Fibroblast of villous mesenchyme (primary cell): ENCODE measurements around the gene NDUFA13. TPM values are rescaled to one million over a fixed set of nuclear protein-coding genes. Genes with fewer than 3 reads are reported as not detected.
A peak's percentile ranks its signal among the peaks of the same experiment; 100 is the strongest.

Experiments used
- DNase-seq: peaks from one replicate; pipeline ENCODE4 v3.0.0-alpha.2; 2010; ENCODE audit warnings: low read depth
- H3K4me3 ChIP-seq: 2 replicates; pipeline ENCODE4 v1.5.1; 2011; ENCODE audit warnings: low read depth, mild to moderate bottlenecking, low read length
- total RNA-seq: library from RNA; depleted of rRNA; stranded (reverse); fragments of >200 nt; gene quantifications from 2 replicates; pipeline ENCODE4 v1.2.3, GENCODE V29; 2012
- TF ChIP-seq, protein P1 (sequence below): IDR thresholded peaks from 2 replicates; pipeline ENCODE4 v1.5.1; 2012; ENCODE audit warnings: low read depth, mild to moderate bottlenecking, low read length; ENCODE audit not compliant: insufficient read depth

The NDUFA13 gene
- total RNA-seq, 1 donor, result 199 TPM

GRCh38 chr19:19524053-19524452 is 8.0 kb downstream of the NDUFA13 start:
- no peak overlapping the region for H3K4me3 ChIP-seq
- TF ChIP-seq, protein P1, sequence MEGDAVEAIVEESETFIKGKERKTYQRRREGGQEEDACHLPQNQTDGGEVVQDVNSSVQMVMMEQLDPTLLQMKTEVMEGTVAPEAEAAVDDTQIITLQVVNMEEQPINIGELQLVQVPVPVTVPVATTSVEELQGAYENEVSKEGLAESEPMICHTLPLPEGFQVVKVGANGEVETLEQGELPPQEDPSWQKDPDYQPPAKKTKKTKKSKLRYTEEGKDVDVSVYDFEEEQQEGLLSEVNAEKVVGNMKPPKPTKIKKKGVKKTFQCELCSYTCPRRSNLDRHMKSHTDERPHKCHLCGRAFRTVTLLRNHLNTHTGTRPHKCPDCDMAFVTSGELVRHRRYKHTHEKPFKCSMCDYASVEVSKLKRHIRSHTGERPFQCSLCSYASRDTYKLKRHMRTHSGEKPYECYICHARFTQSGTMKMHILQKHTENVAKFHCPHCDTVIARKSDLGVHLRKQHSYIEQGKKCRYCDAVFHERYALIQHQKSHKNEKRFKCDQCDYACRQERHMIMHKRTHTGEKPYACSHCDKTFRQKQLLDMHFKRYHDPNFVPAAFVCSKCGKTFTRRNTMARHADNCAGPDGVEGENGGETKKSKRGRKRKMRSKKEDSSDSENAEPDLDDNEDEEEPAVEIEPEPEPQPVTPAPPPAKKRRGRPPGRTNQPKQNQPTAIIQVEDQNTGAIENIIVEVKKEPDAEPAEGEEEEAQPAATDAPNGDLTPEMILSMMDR, result no peak
- no peak for DNase-seq

DNA sequence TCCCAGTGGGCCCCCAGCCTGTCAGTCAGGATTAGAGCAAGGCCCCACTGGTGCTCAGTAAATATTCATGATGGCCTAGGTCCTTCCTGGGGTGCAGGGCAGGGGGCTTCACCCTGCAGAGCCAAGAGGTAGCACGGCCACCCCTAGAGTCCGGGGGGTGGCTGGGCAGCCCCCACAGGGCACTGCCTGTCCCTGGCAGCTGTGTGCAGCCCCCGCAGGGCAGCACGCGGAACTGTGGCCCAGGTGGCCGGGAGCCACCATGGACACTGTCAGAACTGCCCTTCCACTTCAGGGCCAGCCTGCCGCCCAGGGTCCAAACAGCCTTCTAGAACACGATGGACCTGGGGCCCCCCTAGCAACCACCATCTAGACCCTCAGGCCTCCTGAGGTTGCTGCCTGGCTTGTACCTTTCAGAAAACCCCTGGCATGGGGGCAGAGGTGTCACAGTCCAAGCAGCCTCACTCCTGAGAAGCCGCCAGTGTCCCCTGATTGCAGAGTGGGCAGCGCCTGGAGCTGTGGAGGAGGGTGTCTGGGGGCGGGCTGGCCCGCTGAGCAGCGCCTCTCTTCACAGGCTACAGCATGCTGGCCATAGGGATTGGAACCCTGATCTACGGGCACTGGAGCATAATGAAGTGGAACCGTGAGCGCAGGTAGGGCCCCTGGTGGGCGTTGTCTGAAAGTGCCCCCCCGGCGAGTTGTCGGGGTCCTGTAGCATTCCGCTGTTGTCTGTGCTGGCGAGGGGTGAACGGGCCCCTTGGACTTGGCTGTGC is 9.8 kb downstream of the NDUFA13 start:
- TF ChIP-seq, protein P1, result no peak
- no peak overlapping the region for H3K4me3 ChIP-seq
- DNase-seq, result no peak

DNA sequence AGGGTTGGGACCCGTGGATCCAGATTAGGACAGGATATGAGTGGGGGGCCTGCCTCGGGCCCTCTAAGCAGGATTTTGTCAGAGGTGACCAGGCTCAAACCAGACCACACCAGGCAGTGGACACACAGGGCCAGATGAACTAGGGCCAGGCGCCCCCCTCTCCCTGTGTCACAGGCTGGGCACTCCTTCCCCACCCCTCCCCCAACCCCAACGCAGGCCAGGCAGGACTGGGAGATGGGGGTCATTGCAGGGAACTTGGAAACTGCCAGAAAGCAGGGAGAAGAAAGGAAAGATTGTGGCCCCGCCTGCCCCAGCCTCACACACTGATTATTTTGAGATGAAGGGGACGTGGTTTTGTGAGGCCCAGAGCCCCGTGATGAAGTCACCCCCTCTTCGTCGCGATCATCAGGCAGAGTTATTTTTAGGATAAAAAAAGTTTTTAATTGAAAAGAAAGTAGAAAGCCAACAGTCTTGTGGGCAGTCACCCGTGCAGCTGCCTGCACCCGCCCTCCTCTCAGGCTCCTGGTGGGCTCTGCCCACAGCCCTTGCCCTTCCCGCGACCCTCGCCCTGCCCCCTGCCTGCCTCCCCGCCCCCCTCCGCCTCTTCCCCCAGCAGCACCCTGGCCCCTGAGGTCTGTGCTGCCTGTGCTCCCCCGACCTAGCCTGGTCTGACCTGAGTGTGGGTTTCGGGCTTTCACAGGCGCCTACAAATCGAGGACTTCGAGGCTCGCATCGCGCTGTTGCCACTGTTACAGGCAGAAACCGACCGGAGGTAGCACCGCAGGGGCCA is 10.8 kb downstream of the NDUFA13 start:
- no peak overlapping the region for H3K4me3 ChIP-seq
- no peak for DNase-seq
- TF ChIP-seq, protein P1, result no peak

DNA sequence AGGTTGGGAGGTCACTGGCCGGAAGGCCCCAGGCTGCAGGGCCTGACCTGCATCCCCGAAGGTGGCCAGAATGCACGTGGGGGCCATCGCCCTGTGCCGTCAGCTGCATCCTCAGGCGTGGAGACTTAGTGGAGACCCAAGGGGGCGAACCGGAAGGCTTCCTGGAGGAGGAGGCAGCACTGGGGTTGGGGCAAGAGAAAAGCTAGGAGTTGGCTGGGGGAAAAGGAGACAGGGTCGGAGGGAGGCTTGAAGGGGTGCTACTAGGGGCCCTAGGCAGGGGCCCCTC is 11.3 kb downstream of the NDUFA13 start:
- TF ChIP-seq, protein P1, result no peak
- H3K4me3 ChIP-seq, result no peak overlapping the region
- no peak for DNase-seq

GRCh38 chr19:19527674-19528625 is 11.9 kb downstream of the NDUFA13 start:
- TF ChIP-seq, protein P1, result no peak
- no peak for DNase-seq
- no peak overlapping the region for H3K4me3 ChIP-seq

DNA sequence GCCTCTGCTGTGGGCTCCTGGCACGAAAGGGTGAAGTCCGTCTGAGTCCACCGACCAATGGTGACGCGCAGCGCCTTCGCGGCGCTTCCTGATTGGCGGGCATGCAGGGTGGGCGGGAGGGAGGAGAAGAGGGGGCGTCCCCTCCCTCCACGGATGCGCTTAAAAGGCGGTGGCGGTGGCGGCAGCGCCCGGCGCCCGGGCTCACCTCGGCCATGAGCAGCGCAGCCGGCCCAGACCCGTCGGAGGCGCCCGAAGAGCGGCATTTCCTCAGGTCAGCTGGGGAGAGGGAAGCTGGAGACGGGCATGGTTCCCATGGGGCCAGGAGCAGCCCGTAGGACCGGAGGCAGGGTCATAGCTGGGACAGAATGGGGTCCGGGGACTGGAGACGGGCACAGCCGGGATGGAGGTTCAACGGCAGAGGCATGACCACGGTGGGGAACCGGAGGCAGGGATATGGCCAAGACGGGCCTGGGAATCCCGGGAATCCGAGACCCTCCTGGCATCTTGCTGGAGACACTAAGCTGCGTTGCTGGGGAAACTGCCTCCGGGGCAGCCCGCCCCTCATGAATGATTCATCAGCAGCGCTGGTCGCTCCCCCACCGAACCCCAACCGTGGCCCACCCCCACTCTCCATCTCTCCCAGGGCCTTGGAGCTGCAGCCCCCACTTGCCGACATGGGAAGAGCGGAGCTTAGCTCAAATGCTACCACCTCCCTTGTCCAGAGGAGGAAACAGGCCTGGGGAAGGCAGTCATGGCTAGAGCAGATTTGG is 12.9 kb downstream of the NDUFA13 start, which contains the start of gene YJEFN3:
YJEFN3 (plus strand) TSS at position 191 of the 770 bp plus-strand sequence; CDS start at position 213, 22 bp downstream.
- H3K4me3 ChIP-seq, result no peak within 1 kb of the TSS
- peak; percentile 26 for DNase-seq
- TF ChIP-seq, protein P1, result no peak
